T-helper 1 cell treated with Interleukin-12 subunit alpha and Interleukin-12 subunit beta and Interleukin-4 antibody, amounts not matched to agents 30 ng/mL and 1 ng/mL, for 36 hours (primary cell): Measurements from ENCODE around the gene KRT1. TPM values are rescaled to one million over a fixed set of nuclear protein-coding genes. Genes with fewer than 3 reads are reported as not detected.

Experiments
- intact Hi-C: fragments of 100-400 bp; cut with micrococcal nuclease; formaldehyde crosslinking; loops from one replicate; pipeline ENCODE4 v1.15.1; 2024
- total RNA-seq: library from RNA; stranded (reverse); gene quantifications from 2 replicates; pipeline ENCODE4 v1.2.3, GENCODE V29; 2022

The KRT1 gene
- total RNA-seq, 1 donor from 2014 or later = 0.51 TPM

DNA sequence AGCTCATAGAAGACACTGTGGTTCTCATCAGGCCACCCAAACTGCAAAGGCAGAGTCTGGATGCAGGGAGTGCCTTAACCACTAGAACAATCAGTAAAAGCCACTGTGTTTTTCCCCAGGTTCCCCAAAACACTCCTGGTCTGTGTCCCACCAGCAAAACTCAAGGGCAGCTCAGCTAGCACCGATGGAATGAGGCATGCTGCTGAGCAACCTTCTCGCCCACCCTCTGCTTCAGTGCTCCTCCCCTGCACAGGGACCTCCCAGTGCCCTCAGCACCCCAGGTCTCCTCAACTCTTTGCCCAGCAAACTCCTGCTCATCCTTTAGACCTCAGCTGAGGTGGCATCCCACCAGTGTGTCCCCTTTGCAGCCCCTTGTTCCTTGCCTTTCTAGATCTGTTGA is 19.2 kb upstream of the KRT1 start:
- intact Hi-C loops = no loop called here

DNA sequence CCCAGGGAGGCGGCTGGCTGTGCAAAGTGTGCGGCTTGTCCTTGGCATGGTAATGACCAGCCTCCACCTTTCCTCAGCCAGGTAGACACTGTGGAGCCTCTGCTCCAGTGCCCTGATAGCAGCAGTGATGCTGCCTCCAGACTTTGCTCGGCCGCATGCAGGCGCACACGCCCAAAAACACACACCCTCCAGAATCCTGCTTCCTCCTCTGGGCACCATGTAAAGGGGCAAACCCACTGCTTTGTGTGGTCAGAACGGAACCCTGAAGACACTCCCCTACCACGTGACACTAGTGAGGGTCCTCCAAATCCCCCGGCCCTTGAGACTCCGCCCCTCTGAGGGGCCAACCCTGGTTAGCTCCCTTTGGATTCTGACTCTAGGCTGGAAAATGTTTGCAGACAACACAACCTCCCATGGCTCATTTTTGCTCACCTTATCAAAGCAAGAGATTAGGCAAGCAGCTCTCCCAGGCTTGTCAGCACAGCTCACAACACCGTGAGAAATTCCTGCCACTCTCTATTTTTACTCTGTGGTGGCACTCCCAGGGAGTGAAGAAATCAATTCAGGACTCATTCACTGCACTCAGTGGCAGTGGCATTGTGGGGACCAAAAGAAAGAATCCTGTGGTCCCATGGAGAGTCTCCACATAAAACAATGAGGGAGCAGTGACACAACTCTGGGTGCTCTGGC is 18.6 kb upstream of the KRT1 start:
- intact Hi-C loops = no loop called here

DNA sequence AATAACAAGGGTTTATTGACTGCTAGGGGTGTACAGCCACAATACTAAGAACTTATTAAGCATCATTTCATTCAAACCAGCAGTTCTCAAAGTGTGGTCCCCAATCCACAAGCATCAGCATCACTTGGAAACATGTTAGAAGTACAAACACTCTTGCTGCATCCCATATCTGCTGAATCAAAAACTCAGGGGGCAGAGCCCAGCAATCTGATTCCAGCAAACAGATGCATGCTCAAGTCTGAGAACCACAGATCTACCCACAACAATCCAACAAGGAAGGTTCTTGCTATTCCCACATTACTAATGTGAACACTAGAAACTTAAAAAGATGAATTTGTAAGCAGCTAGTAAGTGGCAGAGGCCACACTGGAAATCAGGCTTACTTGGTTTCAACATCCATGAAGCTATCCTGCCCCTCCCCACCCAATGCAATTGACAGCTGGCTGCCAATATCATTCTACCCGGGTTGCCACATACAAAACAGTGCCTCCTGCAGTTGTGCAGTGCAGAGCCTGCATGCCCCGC is 16.9 kb upstream of the KRT1 start:
- intact Hi-C loops = no loop called here

DNA sequence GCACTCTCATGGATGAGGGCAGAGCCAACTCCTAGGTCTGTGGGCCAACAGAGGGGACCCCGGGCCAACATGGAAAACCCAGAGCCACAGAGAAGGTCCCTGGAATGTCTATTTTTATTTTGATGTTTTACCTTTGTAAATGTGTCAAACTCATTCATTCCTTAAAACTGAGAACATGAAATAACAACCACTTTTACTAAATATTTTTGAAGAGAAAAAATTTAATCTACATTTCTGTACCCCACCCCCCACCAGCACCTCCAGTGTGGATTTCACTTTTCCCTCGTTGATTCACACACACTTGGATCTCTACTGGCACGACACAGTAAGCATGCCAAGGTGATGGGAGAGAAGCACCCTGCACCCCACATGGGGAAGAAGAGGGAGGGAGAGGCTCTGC is 16.4 kb upstream of the KRT1 start:
- intact Hi-C loops = no loop called here

GRCh38 chr12:52695039-52695438 is 14.8 kb upstream of the KRT1 start:
- intact Hi-C loops = no loop called here

GRCh38 chr12:52694151-52694550 is 13.9 kb upstream of the KRT1 start:
- intact Hi-C loops = loop anchor here (5.0 kb wide), 2 partner anchors 77 to 112 kb away; partner anchors contain the start of gene KRT73

DNA sequence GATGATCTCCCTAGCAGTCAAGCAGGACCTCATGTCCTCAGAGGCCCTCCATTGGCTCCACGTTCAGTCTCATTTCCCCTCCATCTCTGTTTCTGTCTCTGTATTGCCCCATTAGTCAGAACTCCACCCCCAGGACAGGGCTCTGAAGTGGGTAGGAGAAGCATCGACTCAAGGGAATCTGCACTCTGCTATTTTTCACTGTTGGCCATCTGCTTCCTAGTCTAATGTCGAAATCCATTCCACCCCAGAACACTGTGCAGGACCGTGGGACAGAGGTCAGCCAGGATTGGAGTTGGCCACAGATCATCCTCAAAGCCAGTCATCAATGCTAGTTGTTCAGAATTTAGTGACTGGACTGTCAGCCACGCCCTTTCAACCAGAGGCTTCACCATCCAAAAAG is 13.1 kb upstream of the KRT1 start:
- intact Hi-C loops = loop anchor here (5.0 kb wide), 2 partner anchors 76 to 111 kb away; partner anchors contain the start of gene KRT73

DNA sequence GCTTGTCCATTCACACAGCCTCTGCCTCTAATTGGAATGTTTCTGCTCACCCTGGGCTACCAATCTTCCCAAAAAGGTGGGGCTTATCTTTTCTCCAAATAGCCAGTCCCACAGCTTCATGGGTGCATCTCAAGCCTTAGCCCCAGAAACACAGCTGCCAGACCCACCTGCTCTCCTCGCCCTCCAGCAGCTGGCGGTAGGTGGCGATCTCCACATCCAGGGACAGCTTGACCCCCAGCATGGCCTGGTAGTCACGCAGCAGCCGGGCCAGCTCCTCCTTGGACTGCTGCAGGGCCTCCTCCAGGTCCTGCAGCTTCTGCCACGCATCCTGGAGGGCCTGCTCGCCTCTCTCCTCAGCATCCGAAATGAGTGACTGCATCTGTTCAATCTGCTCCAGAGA is 12.0 kb upstream of the KRT1 start:
- intact Hi-C loops = loop anchor here (5.0 kb wide), 2 partner anchors 75 to 110 kb away; partner anchors contain the start of gene KRT73

GRCh38 chr12:52691841-52692150 is 11.6 kb upstream of the KRT1 start:
- intact Hi-C loops = loop anchor here (1.0 to 5.0 kb wide), 3 partner anchors 46 to 109 kb away; partner anchors contain the start of gene KRT73

GRCh38 chr12:52691076-52691840 is 11.1 kb upstream of the KRT1 start:
- intact Hi-C loops = loop anchor here (1.0 to 5.0 kb wide), 3 partner anchors 46 to 109 kb away; partner anchors contain the start of gene KRT73

DNA sequence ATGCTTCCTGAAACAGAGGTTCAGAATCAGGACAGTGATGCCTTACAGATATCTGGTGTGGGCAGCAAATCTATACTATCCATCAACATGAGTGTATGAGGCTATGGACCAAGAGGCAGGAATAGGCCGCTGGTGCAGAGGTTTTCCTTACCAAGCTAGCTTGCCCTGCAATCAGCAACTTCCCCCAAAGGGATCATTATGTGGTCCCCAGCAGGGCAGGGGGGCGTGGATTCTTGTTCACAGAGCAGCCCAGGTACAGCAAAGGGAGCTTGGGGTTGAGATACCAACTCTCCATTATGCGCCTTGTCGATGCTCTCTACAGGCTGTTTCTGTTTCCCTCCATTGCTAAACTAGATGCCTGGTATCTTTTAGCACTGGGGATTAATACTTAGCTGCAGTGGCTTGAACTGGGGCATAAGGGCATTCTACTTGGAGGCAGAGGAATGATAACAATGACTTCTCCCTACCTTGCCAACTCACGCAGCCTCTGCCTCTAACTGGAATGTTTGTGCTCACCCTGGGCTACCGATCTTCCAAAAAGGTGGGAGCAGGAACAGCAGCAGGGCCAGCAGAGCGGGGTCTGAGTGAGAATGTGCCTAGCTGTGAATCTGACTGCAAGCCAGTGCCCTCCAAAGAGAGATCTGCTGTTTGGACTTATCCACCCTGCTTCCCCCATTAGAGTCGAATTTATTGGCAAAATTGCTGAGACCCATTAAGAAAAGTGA is 10.3 kb upstream of the KRT1 start:
- intact Hi-C loops = loop anchor here (1.0 to 5.0 kb wide), 3 partner anchors 45 to 108 kb away; partner anchors contain the start of gene KRT73

DNA sequence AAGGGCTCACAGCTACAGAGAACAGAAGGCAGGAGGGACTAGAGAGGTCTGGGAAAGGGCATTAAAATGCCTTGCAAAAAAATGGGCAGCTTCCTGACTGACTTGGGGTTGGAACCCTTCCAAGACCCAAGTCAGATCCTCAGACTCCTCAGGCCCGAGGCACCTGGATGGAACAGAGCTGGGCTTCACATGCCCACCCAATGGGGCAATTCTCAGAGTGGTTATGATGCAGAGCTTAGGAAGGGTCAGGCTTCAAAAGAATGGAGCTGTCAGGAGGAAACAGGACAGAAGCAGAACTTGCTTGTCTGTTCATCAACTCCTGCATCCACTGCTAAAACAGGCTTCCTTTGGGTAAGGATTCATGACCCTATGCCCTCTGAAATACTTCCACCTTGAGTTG is 9.7 kb upstream of the KRT1 start:
- intact Hi-C loops = loop anchor here (5.0 kb wide), 2 partner anchors 73 to 108 kb away; partner anchors contain the start of gene KRT73

DNA sequence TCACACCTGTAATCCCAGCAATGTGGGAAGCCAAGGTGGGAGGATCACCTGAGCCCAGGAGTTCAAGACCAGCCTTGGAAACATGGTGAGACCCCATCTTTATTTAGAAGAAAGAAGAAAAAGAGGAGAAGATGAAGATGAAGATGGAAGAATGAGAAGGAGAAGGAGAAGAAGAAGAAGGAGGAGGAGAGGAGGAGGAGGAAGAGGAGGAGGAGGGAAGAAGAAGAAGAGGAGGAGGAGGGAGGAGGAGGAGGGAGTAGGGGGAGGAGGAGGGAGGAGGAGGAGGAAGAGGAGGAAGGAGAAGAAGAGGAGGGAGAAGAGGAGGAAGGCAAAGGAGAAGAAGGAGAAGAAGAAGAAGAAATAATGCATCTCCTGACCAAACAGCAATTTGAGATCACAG is 9.0 kb upstream of the KRT1 start:
- intact Hi-C loops = no loop called here

- intact Hi-C loops = no loop called here
Observed at GRCh38 chr12:52688481-52688880, 8.3 kb upstream of the KRT1 start.

DNA sequence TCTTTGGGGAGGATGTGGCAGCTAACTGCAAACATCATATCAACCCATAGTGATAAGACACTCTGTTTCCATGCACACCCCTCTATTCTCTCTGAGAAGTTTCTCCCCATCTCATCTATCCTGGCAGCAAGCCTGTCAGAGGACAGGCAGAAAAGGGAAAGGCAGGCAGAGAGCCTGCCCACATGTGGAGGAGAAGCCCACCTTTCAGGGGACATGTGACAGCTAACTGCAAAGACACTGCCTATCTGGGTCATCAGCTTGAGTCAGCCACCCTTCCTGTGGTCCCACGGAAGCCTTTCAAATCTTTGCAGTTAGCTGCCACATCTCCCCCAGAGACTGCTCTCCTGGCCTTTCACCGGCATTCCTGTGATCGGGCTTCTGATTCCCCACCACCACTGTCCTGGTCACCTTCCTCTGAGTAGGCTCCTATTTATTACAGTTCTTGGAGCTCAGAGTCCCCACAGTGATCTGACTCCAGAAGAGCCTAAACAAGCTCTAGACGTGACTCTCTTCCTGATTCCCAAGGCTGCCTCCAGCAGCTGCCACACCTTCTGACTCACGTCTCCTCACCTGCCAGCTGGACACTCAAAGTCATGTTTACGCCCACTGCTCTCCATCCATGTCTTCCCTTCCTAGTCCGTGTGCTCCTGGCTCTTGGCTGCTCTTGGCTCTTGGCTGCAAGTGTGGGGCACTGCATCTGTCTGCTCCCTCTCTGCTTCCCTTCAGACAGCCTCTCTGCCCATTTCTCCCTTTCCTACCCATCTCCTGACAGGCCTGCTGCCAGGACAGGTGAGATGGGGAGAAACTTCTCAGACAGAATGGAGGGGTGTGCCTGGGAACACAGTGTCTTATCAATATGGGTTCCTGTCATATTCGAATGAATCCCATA is 7.5 kb upstream of the KRT1 start:
- intact Hi-C loops = no loop called here

- intact Hi-C loops = no loop called here
Observed at GRCh38 chr12:52686756-52687487, 6.7 kb upstream of the KRT1 start.

DNA sequence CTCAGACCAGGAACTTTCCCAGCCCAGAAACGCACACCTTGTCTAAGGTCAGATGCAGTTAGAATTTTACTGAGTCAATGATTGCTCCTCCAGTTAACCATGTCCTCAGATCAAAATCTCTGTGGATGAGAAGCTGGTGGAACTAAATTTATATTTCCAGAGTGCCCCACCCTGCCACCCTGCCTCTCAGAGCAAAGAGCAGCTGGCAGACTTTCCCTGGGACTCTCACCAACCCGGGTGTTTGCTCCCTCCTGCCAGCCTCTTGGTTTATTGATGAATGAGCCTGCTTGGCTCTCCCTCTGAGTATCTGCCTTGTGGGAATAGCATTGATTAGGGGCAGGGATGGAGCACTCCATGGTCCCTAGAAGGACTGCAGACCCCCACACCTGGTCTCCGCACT is 5.9 kb upstream of the KRT1 start:
- intact Hi-C loops = no loop called here

GRCh38 chr12:52685406-52685890 is 5.2 kb upstream of the KRT1 start:
- intact Hi-C loops = no loop called here

GRCh38 chr12:52684431-52684830 is 4.2 kb upstream of the KRT1 start:
- intact Hi-C loops = no loop called here
